HepG2 (cell line): Measurements from ENCODE around the gene MAN1B1. TPM values are rescaled to one million over a fixed set of nuclear protein-coding genes. Genes with fewer than 3 reads are reported as not detected.
A peak's percentile ranks its signal among the peaks of the same experiment; 100 is the strongest.

Source experiments
- ATRX ChIP-seq: sonication (generic); formaldehyde crosslinking; IDR thresholded peaks from 2 replicates; pipeline ENCODE4 v1.4.0; 2020; ENCODE audit warnings: missing genetic modification reagents, borderline replicate concordance
- HNRNPK ChIP-seq: fragments of 200-400 bp; formaldehyde crosslinking; IDR thresholded peaks from 2 replicates; pipeline ENCODE4 v1.6.1; 2018; ENCODE audit warnings: low read length, low read depth, moderate library complexity, mild to moderate bottlenecking; ENCODE audit not compliant: poor library complexity, severe bottlenecking
- KLF11 ChIP-seq: IDR thresholded peaks from 2 replicates; pipeline ENCODE4 v1.6.1; 2016; ENCODE audit warnings: missing compliant biosample characterization
- SP2 ChIP-seq: sonication (generic); formaldehyde crosslinking; IDR thresholded peaks from 2 replicates; pipeline ENCODE4 v1.5.1; 2020; ENCODE audit warnings: mild to moderate bottlenecking, missing genetic modification reagents
- ZFP82 ChIP-seq: sonication (generic); formaldehyde crosslinking; IDR thresholded peaks from 2 replicates; pipeline ENCODE4 v1.5.1; 2020; ENCODE audit warnings: mild to moderate bottlenecking, missing genetic modification reagents, borderline replicate concordance
- ZNF234 ChIP-seq: sonication (generic); formaldehyde crosslinking; conservative IDR thresholded peaks from 2 replicates; pipeline ENCODE4 v1.5.1; 2020; ENCODE audit warnings: mild to moderate bottlenecking, missing genetic modification reagents
- ZNF264 ChIP-seq: sonication (generic); formaldehyde crosslinking; IDR thresholded peaks from 2 replicates; pipeline ENCODE4 v1.4.0; 2020; ENCODE audit warnings: missing genetic modification reagents
- ZNF333 ChIP-seq: sonication (generic); formaldehyde crosslinking; IDR thresholded peaks from 2 replicates; pipeline ENCODE4 v1.4.0; 2020; ENCODE audit warnings: mild to moderate bottlenecking, missing genetic modification reagents, borderline replicate concordance
- ZNF451 ChIP-seq: sonication (generic); formaldehyde crosslinking; IDR thresholded peaks from 2 replicates; pipeline ENCODE4 v1.5.0; 2020; ENCODE audit warnings: mild to moderate bottlenecking, missing genetic modification reagents
- ZNF496 ChIP-seq: sonication (generic); formaldehyde crosslinking; IDR thresholded peaks from 2 replicates; pipeline ENCODE4 v1.8.1; 2023; ENCODE audit warnings: mild to moderate bottlenecking, moderate library complexity, missing genetic modification reagents; ENCODE audit not compliant: insufficient replicate concordance
- ZNF547 ChIP-seq: sonication (generic); formaldehyde crosslinking; IDR thresholded peaks from 2 replicates; pipeline ENCODE4 v1.5.1; 2020; ENCODE audit warnings: mild to moderate bottlenecking, missing genetic modification reagents
- ZNF629 ChIP-seq: sonication (generic); formaldehyde crosslinking; conservative IDR thresholded peaks from 2 replicates; pipeline ENCODE4 v1.5.0; 2020; ENCODE audit warnings: missing genetic modification reagents
- ZNF761 ChIP-seq: sonication (generic); formaldehyde crosslinking; conservative IDR thresholded peaks from 2 replicates; pipeline ENCODE4 v1.4.0; 2020; ENCODE audit warnings: mild to moderate bottlenecking, missing genetic modification reagents
- ZNF782 ChIP-seq: sonication (generic); formaldehyde crosslinking; IDR thresholded peaks from 2 replicates; pipeline ENCODE4 v1.4.0; 2020; ENCODE audit warnings: missing genetic modification reagents, mild to moderate bottlenecking, borderline replicate concordance
- ZSCAN31 ChIP-seq: sonication (generic); formaldehyde crosslinking; IDR thresholded peaks from 2 replicates; pipeline ENCODE4 v1.5.0; 2020; ENCODE audit warnings: low read depth, mild to moderate bottlenecking, missing genetic modification reagents
- polyA plus RNA-seq, 8 experiments: library from polyadenylated mRNA; depleted of rRNA in 3 of 8; stranded (reverse) in 7 of 8; unstranded in 1 of 8; fragments of >200 nt; fragmentation: Illumina TruSeq in 4 of 8; extraction: Trizol in 4 of 8; gene quantifications; 2 replicates each; pipeline versions ENCODE4 v1.2.1 to v1.2.3, GENCODE V29; 2011 to 2016; ENCODE audit warnings: low read depth in 4 of 8, missing spikeins in 1 of 8, mixed read lengths in 1 of 8; ENCODE audit not compliant: insufficient read depth in 1 of 8
- total RNA-seq, 5 experiments: library from RNA; depleted of rRNA; stranded (reverse); fragments of >200 nt; fragmentation: Illumina TruSeq; extraction: Trizol; gene quantifications; 2 replicates each; pipeline ENCODE4 v1.2.3, GENCODE V29; 2016; ENCODE audit warnings: low read depth in 1 of 5
- TF ChIP-seq, protein P1 (sequence below): sonication (generic); formaldehyde crosslinking; IDR thresholded peaks from 2 replicates; pipeline ENCODE4 v1.8.1; 2023; ENCODE audit warnings: mild to moderate bottlenecking, inconsistent platforms, moderate library complexity, missing genetic modification reagents, borderline replicate concordance
- TF ChIP-seq, protein P2 (sequence below): sonication (generic); formaldehyde crosslinking; IDR thresholded peaks from 2 replicates; pipeline ENCODE4 v1.5.0; 2020; ENCODE audit warnings: missing genetic modification reagents, mild to moderate bottlenecking, borderline replicate concordance
- TF ChIP-seq, protein P3 (sequence below): sonication (generic); formaldehyde crosslinking; IDR thresholded peaks from 2 replicates; pipeline ENCODE4 v1.4.0; 2020; ENCODE audit warnings: missing genetic modification reagents, mild to moderate bottlenecking, borderline replicate concordance

MAN1B1 gene
- total and polyA plus RNA-seq, 2 of the 13 experiments (the other 11 are each of a cell fraction or from before 2014, with no cell fraction given), result 48.9 to 59.5 TPM

DNA sequence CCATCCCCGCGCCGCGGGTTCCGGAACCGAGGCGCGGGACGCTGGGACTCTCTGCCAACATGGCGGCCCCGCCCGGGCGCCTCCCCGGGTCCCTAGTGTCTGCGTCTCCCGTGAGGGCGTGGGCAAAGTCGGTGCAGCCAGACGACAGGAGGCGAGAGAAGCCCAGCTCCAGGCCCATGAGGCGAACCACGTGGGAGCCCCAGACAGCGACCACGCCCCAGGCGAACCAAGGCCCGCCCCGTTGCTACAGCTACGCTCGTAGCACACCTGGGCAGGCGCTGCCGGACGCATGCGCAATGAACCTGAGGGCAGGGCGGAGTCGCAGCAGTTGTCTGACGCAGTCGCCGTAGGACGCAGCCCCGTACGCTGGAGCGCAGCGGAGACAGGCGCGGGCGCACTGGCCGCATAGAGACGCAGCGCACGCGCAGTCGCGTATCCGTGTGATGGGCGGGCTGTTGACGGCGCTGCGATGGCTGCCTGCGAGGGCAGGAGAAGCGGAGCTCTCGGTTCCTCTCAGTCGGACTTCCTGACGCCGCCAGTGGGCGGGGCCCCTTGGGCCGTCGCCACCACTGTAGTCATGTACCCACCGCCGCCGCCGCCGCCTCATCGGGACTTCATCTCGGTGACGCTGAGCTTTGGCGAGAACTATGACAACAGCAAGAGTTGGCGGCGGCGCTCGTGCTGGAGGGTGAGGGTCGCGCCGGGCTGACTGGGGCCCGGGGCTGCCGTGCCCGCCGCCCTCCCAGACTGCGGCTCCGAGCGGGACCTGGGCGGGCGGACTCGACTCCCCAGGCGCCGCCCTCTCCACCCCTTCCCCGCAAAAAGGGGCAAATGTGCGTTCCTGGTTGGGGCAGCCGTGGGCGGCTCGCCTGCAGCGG is at the start of gene MAN1B1 (continued):
- TF ChIP-seq ZNF761 (CRISPR knock-in tag), result no peak
- peak; percentile 48; the same call in 1 of the 2 replicates for TF ChIP-seq ZNF451
- no peak for TF ChIP-seq ZNF629 (CRISPR knock-in tag)
- no peak; the same call in 1 of the 2 replicates for TF ChIP-seq SP2
- TF ChIP-seq, protein P1, sequence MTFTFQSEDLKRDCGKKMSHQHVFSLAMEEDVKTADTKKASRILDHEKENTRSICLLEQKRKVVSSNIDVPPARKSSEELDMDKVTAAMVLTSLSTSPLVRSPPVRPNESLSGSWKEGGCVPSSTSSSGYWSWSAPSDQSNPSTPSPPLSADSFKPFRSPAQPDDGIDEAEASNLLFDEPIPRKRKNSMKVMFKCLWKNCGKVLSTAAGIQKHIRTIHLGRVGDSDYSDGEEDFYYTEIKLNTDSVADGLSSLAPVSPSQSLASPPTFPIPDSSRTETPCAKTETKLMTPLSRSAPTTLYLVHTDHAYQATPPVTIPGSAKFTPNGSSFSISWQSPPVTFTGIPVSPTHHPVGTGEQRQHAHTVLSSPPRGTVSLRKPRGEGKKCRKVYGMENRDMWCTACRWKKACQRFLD, result 0 out of 2 replicates have a peak, but pooled peaks have one; percentile 22
- TF ChIP-seq ZNF264, result no peak
- no peak for TF ChIP-seq ZNF782 (CRISPR knock-in tag)
- peak; percentile 91 for TF ChIP-seq ZSCAN31
- TF ChIP-seq ZFP82 (CRISPR knock-in tag), result peak; percentile 80; the same call in 1 of the 2 replicates
- no peak for TF ChIP-seq ATRX (CRISPR knock-in tag)
- TF ChIP-seq, protein P2, sequence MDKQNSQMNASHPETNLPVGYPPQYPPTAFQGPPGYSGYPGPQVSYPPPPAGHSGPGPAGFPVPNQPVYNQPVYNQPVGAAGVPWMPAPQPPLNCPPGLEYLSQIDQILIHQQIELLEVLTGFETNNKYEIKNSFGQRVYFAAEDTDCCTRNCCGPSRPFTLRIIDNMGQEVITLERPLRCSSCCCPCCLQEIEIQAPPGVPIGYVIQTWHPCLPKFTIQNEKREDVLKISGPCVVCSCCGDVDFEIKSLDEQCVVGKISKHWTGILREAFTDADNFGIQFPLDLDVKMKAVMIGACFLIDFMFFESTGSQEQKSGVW (CRISPR knock-in tag), result no peak
- no peak for TF ChIP-seq HNRNPK
- TF ChIP-seq ZNF333 (CRISPR knock-in tag), result 0 out of 2 replicates have a peak, but pooled peaks have one; percentile 8
- no peak for TF ChIP-seq ZNF496 (CRISPR knock-in tag)
- TF ChIP-seq, protein P3, sequence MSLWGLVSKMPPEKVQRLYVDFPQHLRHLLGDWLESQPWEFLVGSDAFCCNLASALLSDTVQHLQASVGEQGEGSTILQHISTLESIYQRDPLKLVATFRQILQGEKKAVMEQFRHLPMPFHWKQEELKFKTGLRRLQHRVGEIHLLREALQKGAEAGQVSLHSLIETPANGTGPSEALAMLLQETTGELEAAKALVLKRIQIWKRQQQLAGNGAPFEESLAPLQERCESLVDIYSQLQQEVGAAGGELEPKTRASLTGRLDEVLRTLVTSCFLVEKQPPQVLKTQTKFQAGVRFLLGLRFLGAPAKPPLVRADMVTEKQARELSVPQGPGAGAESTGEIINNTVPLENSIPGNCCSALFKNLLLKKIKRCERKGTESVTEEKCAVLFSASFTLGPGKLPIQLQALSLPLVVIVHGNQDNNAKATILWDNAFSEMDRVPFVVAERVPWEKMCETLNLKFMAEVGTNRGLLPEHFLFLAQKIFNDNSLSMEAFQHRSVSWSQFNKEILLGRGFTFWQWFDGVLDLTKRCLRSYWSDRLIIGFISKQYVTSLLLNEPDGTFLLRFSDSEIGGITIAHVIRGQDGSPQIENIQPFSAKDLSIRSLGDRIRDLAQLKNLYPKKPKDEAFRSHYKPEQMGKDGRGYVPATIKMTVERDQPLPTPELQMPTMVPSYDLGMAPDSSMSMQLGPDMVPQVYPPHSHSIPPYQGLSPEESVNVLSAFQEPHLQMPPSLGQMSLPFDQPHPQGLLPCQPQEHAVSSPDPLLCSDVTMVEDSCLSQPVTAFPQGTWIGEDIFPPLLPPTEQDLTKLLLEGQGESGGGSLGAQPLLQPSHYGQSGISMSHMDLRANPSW (CRISPR knock-in tag), result peak; percentile 52; the same call in 1 of the 2 replicates
- no peak for TF ChIP-seq ZNF234 (CRISPR knock-in tag)
- TF ChIP-seq KLF11, result 0 out of 2 replicates have a peak, but pooled peaks have one; percentile 74
- peak; percentile 73; the same call in 1 of the 2 replicates for TF ChIP-seq ZNF547
